ENCODE results near the gene DYNC1LI1. TPM values are rescaled to one million over a fixed set of nuclear protein-coding genes. Genes with fewer than 3 reads are reported as not detected.

Gene DYNC1LI1
- total RNA-seq, 1 experiment from 2014 or later, result 42.8 TPM

DNA sequence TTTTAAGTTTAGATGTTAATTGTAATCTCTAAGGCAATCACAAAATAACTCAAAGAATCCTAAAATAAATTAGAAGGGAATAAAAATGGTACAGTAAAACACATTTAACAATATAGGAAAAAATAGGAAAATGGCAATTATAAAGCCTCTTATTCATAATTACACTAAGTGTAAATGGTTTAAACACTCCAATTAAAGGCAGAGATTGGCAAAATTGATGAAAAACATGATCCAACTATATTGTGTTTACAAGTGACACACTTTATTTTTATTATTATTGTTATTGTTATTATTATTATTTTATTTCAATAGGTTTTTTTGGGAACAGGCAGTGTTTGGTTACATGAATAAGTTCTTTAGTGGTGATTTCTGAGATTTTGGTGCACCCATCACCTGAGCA lies 48.7 kb upstream of the DYNC1LI1 start (continued):
- TF ChIP-seq, protein P1, sequence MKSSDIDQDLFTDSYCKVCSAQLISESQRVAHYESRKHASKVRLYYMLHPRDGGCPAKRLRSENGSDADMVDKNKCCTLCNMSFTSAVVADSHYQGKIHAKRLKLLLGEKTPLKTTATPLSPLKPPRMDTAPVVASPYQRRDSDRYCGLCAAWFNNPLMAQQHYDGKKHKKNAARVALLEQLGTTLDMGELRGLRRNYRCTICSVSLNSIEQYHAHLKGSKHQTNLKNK (CRISPR knock-in tag; IDR thresholded peaks at IDR 0.05), result no peak
- no peak for TF ChIP-seq GRHL2 (CRISPR knock-in tag; IDR thresholded peaks at IDR 0.05; ENCODE audit: insufficient replicate concordance, severe bottlenecking)
- no peak for TF ChIP-seq ZNF263 (CRISPR knock-in tag; IDR thresholded peaks at IDR 0.05; ENCODE audit: low read depth)
- TF ChIP-seq TEAD4 (CRISPR knock-in tag; IDR thresholded peaks at IDR 0.05), result no peak

DNA sequence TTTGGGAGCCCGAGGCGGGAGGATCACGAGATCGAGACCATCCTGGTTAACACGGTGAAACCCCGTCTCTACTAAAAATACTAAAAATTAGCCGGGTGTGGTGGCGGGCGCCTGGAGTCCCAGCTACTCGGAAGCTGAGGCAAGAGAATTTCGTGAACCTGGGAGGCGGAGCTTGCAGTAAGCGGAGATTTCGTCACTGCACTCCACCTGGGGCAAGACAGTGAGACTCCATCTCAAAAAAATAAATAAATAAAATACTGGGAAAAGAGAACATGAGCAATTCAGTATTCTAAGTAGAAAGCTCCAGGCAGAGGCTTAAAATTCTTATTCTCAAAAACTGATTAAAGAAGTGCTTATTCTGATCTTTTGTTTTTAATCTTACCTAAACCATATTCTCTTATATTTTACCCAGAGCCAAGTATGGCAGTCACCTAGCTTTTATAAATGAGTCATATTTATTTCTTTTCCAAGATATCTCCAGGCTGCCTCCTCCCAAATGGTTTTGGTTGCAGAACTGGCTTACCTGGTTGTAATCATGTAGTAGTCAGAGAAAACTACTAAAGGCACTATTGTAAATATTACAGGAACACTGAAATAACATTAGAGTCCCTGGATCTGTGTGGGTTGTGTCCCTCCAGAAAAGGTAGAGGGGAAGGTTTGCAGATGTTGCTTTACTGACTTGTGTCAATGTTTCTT lies 45.8 kb upstream of the DYNC1LI1 start:
- Mint-ChIP-seq H3K36me3 (peaks cover 5% of the 10 kb centered on the region; the same call in 1 of the 2 replicates), H3K9me3 (peaks cover 27% of the 10 kb centered on the region), H3K27me3 (ENCODE audit: low read depth) (no peaks in the 10 kb centered on the region), H3K4me3 (no peak overlapping the region), H3K4me1 (no peaks in the 10 kb centered on the region), H3K27ac (no peak overlapping the region)
- TF ChIP-seq ZNF423 (CRISPR knock-in tag; IDR thresholded peaks at IDR 0.05) (no peak), FOXP1 (CRISPR knock-in tag; IDR thresholded peaks at IDR 0.05; ENCODE audit: borderline replicate concordance) (no peak), NR1H2 (CRISPR knock-in tag; IDR thresholded peaks at IDR 0.05) (no peak), IRF2 (CRISPR knock-in tag; IDR thresholded peaks at IDR 0.05; ENCODE audit: borderline replicate concordance, low read depth) (no peak), ESRRA (CRISPR knock-in tag; IDR thresholded peaks at IDR 0.05; ENCODE audit: borderline replicate concordance) (no peak), TEAD1 (CRISPR knock-in tag; IDR thresholded peaks at IDR 0.05) (no peak)
- TF ChIP-seq, protein P2, sequence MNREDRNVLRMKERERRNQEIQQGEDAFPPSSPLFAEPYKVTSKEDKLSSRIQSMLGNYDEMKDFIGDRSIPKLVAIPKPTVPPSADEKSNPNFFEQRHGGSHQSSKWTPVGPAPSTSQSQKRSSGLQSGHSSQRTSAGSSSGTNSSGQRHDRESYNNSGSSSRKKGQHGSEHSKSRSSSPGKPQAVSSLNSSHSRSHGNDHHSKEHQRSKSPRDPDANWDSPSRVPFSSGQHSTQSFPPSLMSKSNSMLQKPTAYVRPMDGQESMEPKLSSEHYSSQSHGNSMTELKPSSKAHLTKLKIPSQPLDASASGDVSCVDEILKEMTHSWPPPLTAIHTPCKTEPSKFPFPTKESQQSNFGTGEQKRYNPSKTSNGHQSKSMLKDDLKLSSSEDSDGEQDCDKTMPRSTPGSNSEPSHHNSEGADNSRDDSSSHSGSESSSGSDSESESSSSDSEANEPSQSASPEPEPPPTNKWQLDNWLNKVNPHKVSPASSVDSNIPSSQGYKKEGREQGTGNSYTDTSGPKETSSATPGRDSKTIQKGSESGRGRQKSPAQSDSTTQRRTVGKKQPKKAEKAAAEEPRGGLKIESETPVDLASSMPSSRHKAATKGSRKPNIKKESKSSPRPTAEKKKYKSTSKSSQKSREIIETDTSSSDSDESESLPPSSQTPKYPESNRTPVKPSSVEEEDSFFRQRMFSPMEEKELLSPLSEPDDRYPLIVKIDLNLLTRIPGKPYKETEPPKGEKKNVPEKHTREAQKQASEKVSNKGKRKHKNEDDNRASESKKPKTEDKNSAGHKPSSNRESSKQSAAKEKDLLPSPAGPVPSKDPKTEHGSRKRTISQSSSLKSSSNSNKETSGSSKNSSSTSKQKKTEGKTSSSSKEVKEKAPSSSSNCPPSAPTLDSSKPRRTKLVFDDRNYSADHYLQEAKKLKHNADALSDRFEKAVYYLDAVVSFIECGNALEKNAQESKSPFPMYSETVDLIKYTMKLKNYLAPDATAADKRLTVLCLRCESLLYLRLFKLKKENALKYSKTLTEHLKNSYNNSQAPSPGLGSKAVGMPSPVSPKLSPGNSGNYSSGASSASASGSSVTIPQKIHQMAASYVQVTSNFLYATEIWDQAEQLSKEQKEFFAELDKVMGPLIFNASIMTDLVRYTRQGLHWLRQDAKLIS (CRISPR knock-in tag; IDR thresholded peaks at IDR 0.05; ENCODE audit: borderline replicate concordance), result no peak
- TF ChIP-seq, protein P3, sequence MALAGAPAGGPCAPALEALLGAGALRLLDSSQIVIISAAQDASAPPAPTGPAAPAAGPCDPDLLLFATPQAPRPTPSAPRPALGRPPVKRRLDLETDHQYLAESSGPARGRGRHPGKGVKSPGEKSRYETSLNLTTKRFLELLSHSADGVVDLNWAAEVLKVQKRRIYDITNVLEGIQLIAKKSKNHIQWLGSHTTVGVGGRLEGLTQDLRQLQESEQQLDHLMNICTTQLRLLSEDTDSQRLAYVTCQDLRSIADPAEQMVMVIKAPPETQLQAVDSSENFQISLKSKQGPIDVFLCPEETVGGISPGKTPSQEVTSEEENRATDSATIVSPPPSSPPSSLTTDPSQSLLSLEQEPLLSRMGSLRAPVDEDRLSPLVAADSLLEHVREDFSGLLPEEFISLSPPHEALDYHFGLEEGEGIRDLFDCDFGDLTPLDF (CRISPR knock-in tag; IDR thresholded peaks at IDR 0.05), result no peak
- ChIA-PET CTCF (no interaction called here), POLR2A (no interaction called here)
- no peak for DNase-seq (ENCODE audit: low spot score)
- ATAC-seq, result no peak

DNA sequence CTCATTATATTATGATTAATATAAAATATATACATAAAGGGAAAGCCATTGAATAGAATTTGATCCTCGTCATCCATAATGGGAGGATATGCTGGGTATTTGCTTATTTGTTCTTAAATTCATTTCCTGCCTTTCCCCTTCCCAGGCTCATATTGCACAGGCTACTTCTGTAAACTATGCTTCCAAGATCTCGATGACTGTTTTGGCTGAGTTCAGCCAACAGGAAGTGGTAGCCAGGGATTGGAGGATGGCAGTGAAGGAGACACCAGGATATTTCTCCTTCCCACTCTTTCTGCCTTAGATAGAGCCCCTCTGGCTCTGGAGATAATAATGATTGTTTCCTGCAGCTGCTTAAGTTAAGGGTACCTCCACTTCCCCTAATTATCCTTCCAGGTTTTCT lies 44.3 kb upstream of the DYNC1LI1 start:
- Mint-ChIP-seq H3K4me3 (no peak overlapping the region), H3K9me3 (peaks cover 13% of the 10 kb centered on the region), H3K27ac (no peak overlapping the region), H3K36me3 (peaks cover 3% of the 10 kb centered on the region; the same call in 1 of the 2 replicates), H3K27me3 (ENCODE audit: low read depth) (no peaks in the 10 kb centered on the region), H3K4me1 (no peaks in the 10 kb centered on the region)
- TF ChIP-seq NFATC4 (CRISPR knock-in tag; IDR thresholded peaks at IDR 0.05) (no peak), MXD4 (CRISPR knock-in tag; IDR thresholded peaks at IDR 0.05; ENCODE audit: borderline replicate concordance) (no peak), NFE2L1 (CRISPR knock-in tag; IDR thresholded peaks at IDR 0.05) (no peak), SMAD3 (CRISPR knock-in tag; IDR thresholded peaks at IDR 0.05; ENCODE audit: borderline replicate concordance) (no peak), FOXP1 (CRISPR knock-in tag; IDR thresholded peaks at IDR 0.05; ENCODE audit: borderline replicate concordance) (no peak), ZNF671 (CRISPR knock-in tag; IDR thresholded peaks at IDR 0.05) (no peak), ZNF317 (CRISPR knock-in tag; IDR thresholded peaks at IDR 0.05; ENCODE audit: borderline replicate concordance, low read depth) (no peak)
- TF ChIP-seq, protein P4, sequence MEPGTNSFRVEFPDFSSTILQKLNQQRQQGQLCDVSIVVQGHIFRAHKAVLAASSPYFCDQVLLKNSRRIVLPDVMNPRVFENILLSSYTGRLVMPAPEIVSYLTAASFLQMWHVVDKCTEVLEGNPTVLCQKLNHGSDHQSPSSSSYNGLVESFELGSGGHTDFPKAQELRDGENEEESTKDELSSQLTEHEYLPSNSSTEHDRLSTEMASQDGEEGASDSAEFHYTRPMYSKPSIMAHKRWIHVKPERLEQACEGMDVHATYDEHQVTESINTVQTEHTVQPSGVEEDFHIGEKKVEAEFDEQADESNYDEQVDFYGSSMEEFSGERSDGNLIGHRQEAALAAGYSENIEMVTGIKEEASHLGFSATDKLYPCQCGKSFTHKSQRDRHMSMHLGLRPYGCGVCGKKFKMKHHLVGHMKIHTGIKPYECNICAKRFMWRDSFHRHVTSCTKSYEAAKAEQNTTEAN (CRISPR knock-in tag; IDR thresholded peaks at IDR 0.05), result no peak
- TF ChIP-seq, protein P5, sequence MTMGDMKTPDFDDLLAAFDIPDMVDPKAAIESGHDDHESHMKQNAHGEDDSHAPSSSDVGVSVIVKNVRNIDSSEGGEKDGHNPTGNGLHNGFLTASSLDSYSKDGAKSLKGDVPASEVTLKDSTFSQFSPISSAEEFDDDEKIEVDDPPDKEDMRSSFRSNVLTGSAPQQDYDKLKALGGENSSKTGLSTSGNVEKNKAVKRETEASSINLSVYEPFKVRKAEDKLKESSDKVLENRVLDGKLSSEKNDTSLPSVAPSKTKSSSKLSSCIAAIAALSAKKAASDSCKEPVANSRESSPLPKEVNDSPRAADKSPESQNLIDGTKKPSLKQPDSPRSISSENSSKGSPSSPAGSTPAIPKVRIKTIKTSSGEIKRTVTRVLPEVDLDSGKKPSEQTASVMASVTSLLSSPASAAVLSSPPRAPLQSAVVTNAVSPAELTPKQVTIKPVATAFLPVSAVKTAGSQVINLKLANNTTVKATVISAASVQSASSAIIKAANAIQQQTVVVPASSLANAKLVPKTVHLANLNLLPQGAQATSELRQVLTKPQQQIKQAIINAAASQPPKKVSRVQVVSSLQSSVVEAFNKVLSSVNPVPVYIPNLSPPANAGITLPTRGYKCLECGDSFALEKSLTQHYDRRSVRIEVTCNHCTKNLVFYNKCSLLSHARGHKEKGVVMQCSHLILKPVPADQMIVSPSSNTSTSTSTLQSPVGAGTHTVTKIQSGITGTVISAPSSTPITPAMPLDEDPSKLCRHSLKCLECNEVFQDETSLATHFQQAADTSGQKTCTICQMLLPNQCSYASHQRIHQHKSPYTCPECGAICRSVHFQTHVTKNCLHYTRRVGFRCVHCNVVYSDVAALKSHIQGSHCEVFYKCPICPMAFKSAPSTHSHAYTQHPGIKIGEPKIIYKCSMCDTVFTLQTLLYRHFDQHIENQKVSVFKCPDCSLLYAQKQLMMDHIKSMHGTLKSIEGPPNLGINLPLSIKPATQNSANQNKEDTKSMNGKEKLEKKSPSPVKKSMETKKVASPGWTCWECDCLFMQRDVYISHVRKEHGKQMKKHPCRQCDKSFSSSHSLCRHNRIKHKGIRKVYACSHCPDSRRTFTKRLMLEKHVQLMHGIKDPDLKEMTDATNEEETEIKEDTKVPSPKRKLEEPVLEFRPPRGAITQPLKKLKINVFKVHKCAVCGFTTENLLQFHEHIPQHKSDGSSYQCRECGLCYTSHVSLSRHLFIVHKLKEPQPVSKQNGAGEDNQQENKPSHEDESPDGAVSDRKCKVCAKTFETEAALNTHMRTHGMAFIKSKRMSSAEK (CRISPR knock-in tag; IDR thresholded peaks at IDR 0.05; ENCODE audit: borderline replicate concordance), result no peak
- TF ChIP-seq, protein P6, sequence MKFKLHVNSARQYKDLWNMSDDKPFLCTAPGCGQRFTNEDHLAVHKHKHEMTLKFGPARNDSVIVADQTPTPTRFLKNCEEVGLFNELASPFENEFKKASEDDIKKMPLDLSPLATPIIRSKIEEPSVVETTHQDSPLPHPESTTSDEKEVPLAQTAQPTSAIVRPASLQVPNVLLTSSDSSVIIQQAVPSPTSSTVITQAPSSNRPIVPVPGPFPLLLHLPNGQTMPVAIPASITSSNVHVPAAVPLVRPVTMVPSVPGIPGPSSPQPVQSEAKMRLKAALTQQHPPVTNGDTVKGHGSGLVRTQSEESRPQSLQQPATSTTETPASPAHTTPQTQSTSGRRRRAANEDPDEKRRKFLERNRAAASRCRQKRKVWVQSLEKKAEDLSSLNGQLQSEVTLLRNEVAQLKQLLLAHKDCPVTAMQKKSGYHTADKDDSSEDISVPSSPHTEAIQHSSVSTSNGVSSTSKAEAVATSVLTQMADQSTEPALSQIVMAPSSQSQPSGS (CRISPR knock-in tag; IDR thresholded peaks at IDR 0.05; ENCODE audit: borderline replicate concordance, low read depth), result no peak
- ATAC-seq, result no peak
- ChIA-PET CTCF (interaction anchor here (0.6 kb wide), 1 partner anchor 317 kb away, joined by 5 read pairs; no protein-coding TSS in a partner anchor), POLR2A (no interaction called here)
- no peak for DNase-seq (ENCODE audit: low spot score)

All from WTC11 (cell line).